Medulla oblongata (tissue), 1 donor: ENCODE results near the gene HABP2.
A peak's percentile ranks its signal among the peaks of the same experiment; 100 is the strongest.

Source experiments
- DNase-seq: peaks from one replicate; pipeline ENCODE4 v3.0.0-alpha.2; 2015; ENCODE audit errors: extremely low spot score

HABP2 gene

GRCh38 chr10:113557903-113558321, 5.1 kb downstream of the HABP2 start:
- no peak for DNase-seq

DNA sequence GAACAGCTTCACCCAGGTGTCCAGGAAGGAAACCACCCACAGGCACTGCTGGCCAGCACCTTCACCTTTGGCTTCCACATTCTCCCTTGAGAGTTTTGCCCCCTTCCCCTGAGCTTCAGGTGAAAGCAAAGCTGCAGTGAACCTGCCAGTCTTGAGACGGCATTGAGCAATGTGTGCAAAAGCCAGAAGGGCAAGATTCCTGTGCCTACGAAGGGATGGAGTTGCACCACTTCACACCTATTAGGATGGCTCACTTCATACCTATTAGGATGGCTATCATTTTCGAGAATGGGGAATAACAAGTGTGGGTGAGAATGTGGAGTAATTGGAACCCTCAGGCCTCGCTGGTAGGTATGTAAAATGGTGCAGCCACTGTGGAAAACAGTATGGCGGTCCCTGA, 7.2 kb downstream of the HABP2 start:
- no peak for DNase-seq

- no peak for DNase-seq
Observed at GRCh38 chr10:113561214-113561613, 8.4 kb downstream of the HABP2 start.

DNA sequence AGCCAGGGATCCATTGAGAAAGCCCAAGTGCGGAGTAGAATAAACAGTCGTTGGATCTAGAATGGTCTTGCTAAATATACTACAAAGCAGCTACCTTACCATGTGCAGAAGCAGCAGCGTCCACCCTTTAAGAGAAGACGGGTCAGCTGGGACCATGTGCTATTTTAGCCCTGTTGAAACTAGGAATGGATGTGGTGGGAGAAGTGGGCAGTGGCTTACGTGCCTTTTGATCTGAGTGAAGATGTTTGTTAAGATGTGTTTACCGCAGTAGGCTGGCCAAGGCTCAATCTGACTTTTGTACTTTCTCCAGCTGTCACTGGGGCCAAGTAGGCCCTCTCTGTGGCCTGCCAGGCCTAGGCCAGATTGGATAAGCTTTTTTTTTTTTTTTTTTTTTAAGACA, 9.2 kb downstream of the HABP2 start:
- no peak for DNase-seq

- no peak for DNase-seq
Observed at GRCh38 chr10:113562704-113563103, 9.9 kb downstream of the HABP2 start.

GRCh38 chr10:113563306-113564088, 10.6 kb downstream of the HABP2 start:
- peak; percentile 72 for DNase-seq

- DNase-seq, result no peak
Observed at GRCh38 chr10:113565364-113565763, 12.5 kb downstream of the HABP2 start.

DNA sequence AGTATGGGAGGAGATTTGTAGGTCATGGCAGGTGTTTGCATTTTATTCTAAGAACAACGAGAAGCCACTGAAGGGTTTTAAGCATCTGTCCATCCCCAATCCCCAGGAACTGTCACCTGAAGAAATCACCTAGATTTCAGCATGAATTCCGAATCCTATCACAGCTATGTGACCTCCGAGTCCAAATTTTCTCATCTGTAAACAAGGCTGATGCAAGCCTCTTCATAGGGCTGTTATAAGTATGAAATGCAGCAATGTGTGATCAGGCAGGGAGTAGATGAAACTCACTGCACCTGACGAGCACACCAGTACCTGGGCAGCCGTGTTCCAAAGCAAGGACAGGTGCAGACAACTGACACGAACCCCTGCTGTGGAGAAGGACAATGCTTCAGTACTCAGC, 14.0 kb downstream of the HABP2 start:
- no peak for DNase-seq

- DNase-seq, result peak; percentile 12
Observed at GRCh38 chr10:113569576-113569975, 16.7 kb downstream of the HABP2 start.

- no peak for DNase-seq
Observed at GRCh38 chr10:113572520-113573290, 19.9 kb downstream of the HABP2 start.

DNA sequence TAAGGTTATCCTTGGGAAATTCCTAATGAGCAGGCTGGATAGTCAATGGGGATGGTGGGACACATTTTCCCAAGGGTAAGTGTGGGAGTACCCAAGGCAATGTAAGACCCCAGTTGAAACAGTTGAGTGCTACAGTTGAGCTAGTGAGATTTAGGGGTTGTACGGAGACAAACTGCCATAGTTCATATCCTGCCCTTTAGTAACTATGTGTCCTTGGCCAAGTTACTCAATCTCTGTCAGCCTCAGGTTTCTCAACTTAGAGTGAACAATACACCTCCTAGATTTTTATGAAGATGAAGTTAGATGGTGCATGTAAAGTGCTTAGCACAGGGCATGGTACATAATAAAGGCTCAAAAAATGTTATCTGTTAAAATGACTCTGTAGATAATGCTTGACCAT, 20.5 kb downstream of the HABP2 start:
- DNase-seq, result no peak

- DNase-seq, result no peak
Observed at GRCh38 chr10:113576852-113577251, 24.0 kb downstream of the HABP2 start.

DNA sequence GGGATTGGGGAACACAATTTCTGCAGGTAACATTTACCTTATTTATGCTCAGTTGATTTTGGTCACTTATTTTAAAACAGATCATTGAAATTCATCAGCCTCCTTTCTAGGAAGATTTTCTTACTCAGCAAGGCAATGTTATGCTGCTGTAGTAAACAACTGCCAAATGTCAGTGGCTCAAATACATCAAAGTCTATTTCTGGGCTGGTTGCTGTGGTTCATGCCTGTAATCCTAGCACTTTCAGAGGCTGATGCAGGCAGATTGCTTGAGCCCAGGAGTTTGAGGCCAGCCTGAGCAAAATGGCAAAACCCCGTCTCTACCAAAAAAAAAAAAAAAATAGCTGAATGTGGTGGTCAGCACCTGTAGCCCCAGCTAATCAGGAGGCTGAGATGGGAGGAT, 25.9 kb downstream of the HABP2 start:
- no peak for DNase-seq

DNA sequence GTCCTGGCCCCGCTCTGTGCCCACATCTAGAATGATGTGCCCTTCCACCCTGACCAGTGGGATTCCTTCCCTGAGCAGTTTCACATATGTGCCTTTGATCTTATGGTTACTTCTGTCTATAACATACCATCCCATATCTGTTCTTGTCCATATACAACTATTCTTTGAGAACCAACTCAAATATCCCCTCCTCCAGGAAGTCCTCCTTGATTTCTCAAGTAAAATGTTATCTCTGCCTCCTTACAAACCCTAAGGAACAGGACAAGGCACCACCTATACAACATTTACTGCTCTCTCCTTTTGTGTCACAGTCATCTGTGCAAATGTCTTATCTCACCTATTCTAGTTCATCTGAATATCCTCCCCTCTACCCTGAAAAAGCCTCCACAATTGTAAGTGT, 28.2 kb downstream of the HABP2 start:
- no peak for DNase-seq

GRCh38 chr10:113583571-113583970, 30.7 kb downstream of the HABP2 start:
- DNase-seq, result no peak

- DNase-seq, result no peak
Observed at GRCh38 chr10:113585949-113586348, 33.1 kb downstream of the HABP2 start.

GRCh38 chr10:113589201-113589770, 36.4 kb downstream of the HABP2 start:
- no peak for DNase-seq

DNA sequence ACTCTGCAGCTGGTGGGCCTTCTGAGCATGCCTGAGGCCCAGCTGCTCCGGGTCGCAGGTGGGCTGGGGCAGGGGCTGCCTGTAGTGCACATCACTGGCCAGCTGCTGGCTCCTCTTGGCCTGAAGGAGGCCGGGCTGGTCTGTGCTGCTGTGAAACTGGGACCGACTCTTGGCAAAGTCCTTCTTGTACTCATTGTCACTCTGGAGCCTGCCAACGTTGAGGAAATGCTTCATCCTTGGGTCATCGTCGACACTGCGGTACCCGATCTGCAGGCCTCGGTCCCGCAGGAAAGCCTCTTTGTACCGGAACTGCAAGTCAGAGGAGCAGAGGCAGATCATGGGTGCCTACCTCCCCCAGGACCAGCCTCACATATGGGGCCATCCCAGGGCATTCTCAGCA, 37.7 kb downstream of the HABP2 start:
- no peak for DNase-seq

GRCh38 chr10:113592380-113592779, 39.5 kb downstream of the HABP2 start:
- DNase-seq, result no peak

DNA sequence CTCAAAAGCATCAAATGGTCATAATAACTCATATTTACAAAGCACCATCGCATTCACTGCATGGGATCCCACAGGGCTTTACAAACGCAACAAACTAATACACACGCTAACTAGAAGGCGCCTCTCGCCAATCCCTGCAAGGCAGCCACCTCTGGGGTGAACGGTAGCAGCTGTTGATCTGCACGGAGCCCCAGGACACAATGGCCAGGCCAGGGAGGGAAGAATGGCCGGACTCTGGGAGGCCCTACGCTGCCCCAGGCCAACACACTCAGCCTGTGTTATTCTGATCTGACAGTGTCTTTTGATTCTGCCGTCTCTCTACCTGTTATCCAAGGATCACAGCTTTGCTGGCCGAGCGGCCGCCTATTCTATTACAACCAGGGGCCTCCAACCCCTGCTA, 41.8 kb downstream of the HABP2 start:
- no peak for DNase-seq

- DNase-seq, result no peak
Observed at GRCh38 chr10:113600569-113600968, 47.7 kb downstream of the HABP2 start.

- no peak for DNase-seq
Observed at GRCh38 chr10:113603057-113603777, 50.4 kb downstream of the HABP2 start.
